ENCODE measurements around the gene CMSS1. TPM values are rescaled to one million over a fixed set of nuclear protein-coding genes. Genes with fewer than 3 reads are reported as not detected.

Gene CMSS1
- total and polyA plus RNA-seq, 8 donors: 2.7 to 33.3 (median 22.1) TPM

DNA sequence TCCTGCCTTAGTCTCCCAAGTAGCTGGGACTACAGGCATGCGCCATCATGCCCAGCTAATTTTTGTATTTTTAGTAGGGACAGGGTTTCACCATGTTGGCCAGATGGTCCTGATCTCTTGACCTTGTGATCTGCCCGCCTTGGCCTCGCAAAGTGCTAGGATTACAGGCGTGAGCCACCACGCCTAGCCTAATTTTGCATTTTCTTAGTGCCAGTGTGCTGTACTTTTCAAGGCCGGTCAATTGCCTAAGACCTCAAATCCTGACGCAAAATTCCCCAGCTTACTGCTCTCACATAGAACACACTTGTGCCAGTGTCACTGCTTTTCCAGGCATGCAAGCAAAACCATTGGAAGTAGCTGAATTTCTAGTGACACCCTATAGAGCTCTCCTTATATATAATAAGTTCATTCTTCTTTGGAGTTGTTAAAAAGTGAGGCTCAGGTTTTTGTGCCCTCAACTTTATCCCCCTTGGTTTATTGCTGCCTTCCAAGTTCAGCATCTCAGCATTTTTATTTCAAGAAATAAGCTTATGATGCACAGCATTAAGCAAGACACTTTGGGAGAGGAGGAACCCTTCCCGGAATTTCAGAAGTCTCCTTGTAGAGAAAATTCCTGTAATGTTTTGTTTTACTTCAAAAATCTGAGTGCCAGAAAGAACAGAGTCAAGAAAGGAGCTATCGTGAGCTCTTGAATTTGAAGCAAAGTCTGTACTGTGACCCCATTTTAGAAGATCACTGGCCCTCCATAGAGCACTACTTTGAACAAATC, 203.4 kb downstream of the CMSS1 start:
- Histone ChIP-seq H3K27ac (peak overlapping the region in 3 of 5 donors; percentile 13 to 53 (median 42)), H3K9me3 (no peaks in the 10 kb centered on the region), H3K4me3 (no peak overlapping the region), H3K4me1 (peaks cover 0 to 34% (median 19%) of the 10 kb centered on the region in 4 donors), H3K36me3 (no peaks in the 10 kb centered on the region), H3K27me3 (no peaks in the 10 kb centered on the region)
- intact Hi-C loops (cut with DNase I; ENCODE audit: low total_unique reads): no loop called here
- DNase-seq: no peak
- 88 to 95% (median 92%) methylated on average over 9 of the region's 9 CpGs for WGBS, 5 donors
- TF ChIP-seq CTCF (IDR thresholded peaks at IDR 0.05): no peak
- TF ChIP-seq POLR2A (IDR thresholded peaks at IDR 0.05): no peak
- TF ChIP-seq POLR2AphosphoS5 (IDR thresholded peaks at IDR 0.05): no peak

- no peak for DNase-seq
- no peaks in the 10 kb centered on the region for H3K36me3 ChIP-seq
- no peaks in the 10 kb centered on the region for H3K9me3 ChIP-seq
- H3K27ac ChIP-seq: no peak overlapping the region
- intact Hi-C loops (cut with DNase I; ENCODE audit: low total_unique reads): no loop called here
- peaks cover 0 to 34% (median 19%) of the 10 kb centered on the region in 4 donors for H3K4me1 ChIP-seq
- TF ChIP-seq CTCF (IDR thresholded peaks at IDR 0.05) (no peak), POLR2A (IDR thresholded peaks at IDR 0.05) (no peak), POLR2AphosphoS5 (IDR thresholded peaks at IDR 0.05) (no peak), EP300 (IDR thresholded peaks at IDR 0.05) (no peak)
- no peak overlapping the region for H3K4me3 ChIP-seq
- no peaks in the 10 kb centered on the region for H3K27me3 ChIP-seq
These were observed 204.8 kb downstream of the CMSS1 start for GRCh38 chr3:100022506-100022905.

- no peak for DNase-seq
- no peak overlapping the region for H3K4me3 ChIP-seq
- H3K36me3 ChIP-seq: no peaks in the 10 kb centered on the region
- TF ChIP-seq CTCF (IDR thresholded peaks at IDR 0.05): no peak
- TF ChIP-seq EP300 (IDR thresholded peaks at IDR 0.05): no peak
- TF ChIP-seq POLR2AphosphoS5 (IDR thresholded peaks at IDR 0.05): no peak
- TF ChIP-seq POLR2A (IDR thresholded peaks at IDR 0.05): no peak
- 45 to 61% (median 48%) methylated on average over 5 of the region's 5 CpGs for WGBS, 5 donors
- H3K27ac ChIP-seq: peak overlapping the region in 1 of 5 donors; percentile 13
- no peaks in the 10 kb centered on the region for H3K27me3 ChIP-seq
- intact Hi-C loops (cut with DNase I; ENCODE audit: low total_unique reads): no loop called here
- H3K9me3 ChIP-seq: no peaks in the 10 kb centered on the region
- peaks cover 0 to 34% (median 19%) of the 10 kb centered on the region in 4 donors for H3K4me1 ChIP-seq
These were observed 205.5 kb downstream of the CMSS1 start for GRCh38 chr3:100023150-100023549.

DNA sequence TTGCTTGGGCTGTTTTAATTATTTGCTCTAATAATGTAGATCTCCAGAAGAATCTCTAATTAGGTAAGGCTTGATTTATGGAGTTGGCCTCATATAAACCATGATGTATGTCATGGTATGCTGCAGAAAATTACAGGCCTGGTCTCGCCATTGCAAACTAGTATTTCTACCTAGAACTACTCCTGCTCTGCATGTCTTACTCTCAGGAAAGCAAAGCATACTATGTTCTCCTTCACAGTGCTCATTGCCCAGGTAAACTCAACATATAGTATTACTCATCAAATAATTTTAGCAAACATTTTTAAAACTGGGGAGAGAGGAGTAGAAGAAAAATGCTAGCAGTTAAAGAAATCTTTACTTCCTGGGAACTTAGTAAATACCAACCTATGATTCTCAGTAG, 205.9 kb downstream of the CMSS1 start:
- Histone ChIP-seq H3K36me3 (no peaks in the 10 kb centered on the region), H3K27me3 (no peaks in the 10 kb centered on the region), H3K27ac (peak overlapping the region in 3 of 5 donors; percentile 22 to 67 (median 66)), H3K4me3 (no peak overlapping the region), H3K9me3 (no peaks in the 10 kb centered on the region), H3K4me1 (peaks cover 0 to 34% (median 19%) of the 10 kb centered on the region in 4 donors)
- no peak for DNase-seq
- WGBS, 5 donors: 86 to 97% (median 93%) methylated on average over 1 of the region's 1 CpG
- no peak for TF ChIP-seq POLR2AphosphoS5 (IDR thresholded peaks at IDR 0.05)
- no peak for TF ChIP-seq CTCF (IDR thresholded peaks at IDR 0.05)
- no peak for TF ChIP-seq POLR2A (IDR thresholded peaks at IDR 0.05)
- TF ChIP-seq EP300 (IDR thresholded peaks at IDR 0.05): no peak
- intact Hi-C loops (cut with DNase I; ENCODE audit: low total_unique reads): no loop called here
